Heart left ventricle (tissue), 13 donors: ENCODE measurements around the gene CDK5RAP2.

Experiments used
- POLR2A ChIP-seq, 2 donors: fragments of 450-650 bp; IDR thresholded peaks; one replicate each; pipeline ENCODE4 v1.6.1; 2017; ENCODE audit warnings: antibody characterized with exemption in 2 of 2, mild to moderate bottlenecking in 2 of 2, moderate library complexity in 2 of 2
- TF ChIP-seq, protein P1 (sequence below), 12 donors: fragments of 200-600 bp; sonication (generic) in 4 of 12; IDR thresholded peaks; one replicate each; pipeline versions ENCODE4 v1.5.0 to v1.8.0; 2018 to 2022; ENCODE audit warnings: antibody characterized with exemption in 12 of 12, mild to moderate bottlenecking in 5 of 12
- donor health status: ischemic (EF 13 %, LVEDD 7.1; RV severe dilation, severe dysfunction).
- donor health status: DM: no; HTN: yes; CAD: no.
- donor health status: DM: no; HTN: no; CAD: no.
- donor health status: ischemic (EF 25% LVEDD 6.9; RV normal size, moderate dysfunction).
- donor health status: ischemic (EF 25% LVEDD 5.7; RV mildly dilated, moderate dysfunction).
- donor health status: ischemic (EF 35%, LVEDD 5.7; RV mildly dilated, moderate dysfunction).
- donor health status: nonischemic (EF 11% LVEDD 7.7; RV severe dilation, severe dysfunction).
- donor health status: DM: yes; HTN: yes; CAD: no.
- donor health status: PGD.
- donor health status: ischemic (EF 29% LVEDD 5.4; RV normal size, mild dysfunction).
- donor health status: nonischemic (EF 23%, LVEDD 6.1; RV moderate dilation, normal function).

DNA sequence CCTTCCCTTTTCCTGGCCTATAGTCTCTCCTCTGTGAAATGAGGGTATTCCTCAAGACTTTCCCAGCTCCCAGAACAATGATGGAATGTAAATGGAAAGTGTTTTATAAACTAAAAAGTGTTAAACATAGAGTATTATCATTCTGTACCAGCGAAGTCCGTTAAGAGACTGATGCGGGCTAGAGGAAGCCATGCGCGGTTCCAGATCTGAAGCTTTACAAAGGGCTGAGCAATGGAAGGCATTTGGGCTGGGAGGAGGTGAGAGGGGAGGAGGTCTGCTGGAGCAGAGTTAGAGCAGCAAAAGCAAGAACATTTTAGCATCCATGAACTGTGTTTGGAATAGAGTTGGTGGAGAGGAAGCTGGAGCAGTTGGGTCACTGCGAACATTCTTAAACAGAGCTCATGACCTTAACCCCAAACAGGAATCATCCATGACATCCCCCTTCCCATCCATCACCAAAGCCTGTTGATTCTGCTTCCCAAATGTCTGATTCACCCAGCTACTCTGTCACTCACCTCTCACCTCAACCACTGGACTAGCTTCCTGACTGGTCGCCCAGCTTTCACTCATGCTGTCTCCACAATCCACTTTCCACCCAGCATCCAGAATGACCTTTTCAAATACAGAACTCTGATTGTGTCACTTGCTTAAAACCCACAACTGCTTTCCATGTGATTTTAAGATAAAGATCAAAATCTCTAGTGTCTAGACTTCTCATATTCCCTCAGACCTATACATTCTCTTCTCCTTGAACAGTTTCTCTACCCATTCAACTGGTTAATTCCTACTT lies 37.1 kb downstream of the CDK5RAP2 start:
- no peak for TF ChIP-seq POLR2A (IDR thresholded peaks at IDR 0.05)
- TF ChIP-seq, protein P1, sequence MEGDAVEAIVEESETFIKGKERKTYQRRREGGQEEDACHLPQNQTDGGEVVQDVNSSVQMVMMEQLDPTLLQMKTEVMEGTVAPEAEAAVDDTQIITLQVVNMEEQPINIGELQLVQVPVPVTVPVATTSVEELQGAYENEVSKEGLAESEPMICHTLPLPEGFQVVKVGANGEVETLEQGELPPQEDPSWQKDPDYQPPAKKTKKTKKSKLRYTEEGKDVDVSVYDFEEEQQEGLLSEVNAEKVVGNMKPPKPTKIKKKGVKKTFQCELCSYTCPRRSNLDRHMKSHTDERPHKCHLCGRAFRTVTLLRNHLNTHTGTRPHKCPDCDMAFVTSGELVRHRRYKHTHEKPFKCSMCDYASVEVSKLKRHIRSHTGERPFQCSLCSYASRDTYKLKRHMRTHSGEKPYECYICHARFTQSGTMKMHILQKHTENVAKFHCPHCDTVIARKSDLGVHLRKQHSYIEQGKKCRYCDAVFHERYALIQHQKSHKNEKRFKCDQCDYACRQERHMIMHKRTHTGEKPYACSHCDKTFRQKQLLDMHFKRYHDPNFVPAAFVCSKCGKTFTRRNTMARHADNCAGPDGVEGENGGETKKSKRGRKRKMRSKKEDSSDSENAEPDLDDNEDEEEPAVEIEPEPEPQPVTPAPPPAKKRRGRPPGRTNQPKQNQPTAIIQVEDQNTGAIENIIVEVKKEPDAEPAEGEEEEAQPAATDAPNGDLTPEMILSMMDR (IDR thresholded peaks at IDR 0.05), result no peak
